Fibroblast of upper back skin (primary cell): ENCODE measurements around the gene SAMD8.
A peak's percentile ranks its signal among the peaks of the same experiment; 100 is the strongest.
"Not testable (repeated sequence)": the region's sequence is repeated elsewhere in the genome, so short reads cannot be mapped to it uniquely, and the experiment has no call there.

Experiments used
- DNase-seq: peaks from one replicate; pipeline ENCODE4 v3.0.0-alpha.2; 2013

Gene SAMD8

DNA sequence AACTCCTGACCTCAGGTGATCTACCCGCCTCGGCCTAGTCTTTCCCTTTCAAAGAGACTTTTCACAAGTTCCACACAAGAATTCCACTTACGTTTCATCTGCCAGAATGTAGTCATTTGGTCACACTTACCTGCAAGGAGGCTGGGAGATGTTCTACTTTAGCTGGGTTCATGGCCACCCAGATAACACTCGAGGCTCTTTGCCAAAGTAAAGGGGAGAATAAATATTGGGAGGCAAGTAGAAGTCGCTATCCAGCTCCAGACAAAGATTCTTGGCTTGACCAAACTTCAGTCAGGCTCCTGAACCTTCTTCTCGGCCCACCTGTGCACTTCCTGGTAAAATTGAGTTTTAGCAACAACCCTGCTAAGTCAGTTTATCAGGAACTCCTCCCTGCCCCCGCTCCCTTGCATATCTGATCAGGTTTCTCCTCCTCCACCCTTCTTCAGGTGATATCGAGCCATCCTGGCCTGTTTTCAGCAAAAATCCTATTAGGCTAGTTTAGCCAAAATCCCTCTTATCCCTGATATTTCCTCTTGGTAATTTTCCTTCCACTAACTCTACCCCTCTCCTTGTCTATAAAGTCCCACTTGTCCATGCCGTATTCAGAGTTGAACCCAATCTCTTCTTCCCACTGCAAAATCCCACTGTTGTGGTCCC is 25.1 kb upstream of the SAMD8 start:
- DNase-seq: no peak

DNA sequence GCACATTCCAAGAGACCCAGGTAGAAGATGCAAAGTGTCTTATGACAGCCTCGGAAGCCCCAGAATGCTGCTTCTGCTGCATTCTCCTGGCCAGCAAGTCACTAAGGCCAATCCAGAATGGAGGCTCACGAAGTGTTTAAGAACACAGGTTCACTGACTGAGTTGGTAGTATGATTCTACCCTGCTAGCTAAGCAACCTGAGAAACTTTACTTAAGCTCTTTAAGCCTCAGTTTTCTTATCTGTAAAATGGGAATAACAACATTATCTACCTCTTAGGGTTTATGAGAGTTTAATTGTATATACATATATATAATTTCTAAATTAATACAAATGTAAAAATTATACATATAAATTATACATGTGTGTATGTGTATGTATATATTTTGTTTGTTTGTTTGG is 22.8 kb upstream of the SAMD8 start:
- DNase-seq: no peak

DNA sequence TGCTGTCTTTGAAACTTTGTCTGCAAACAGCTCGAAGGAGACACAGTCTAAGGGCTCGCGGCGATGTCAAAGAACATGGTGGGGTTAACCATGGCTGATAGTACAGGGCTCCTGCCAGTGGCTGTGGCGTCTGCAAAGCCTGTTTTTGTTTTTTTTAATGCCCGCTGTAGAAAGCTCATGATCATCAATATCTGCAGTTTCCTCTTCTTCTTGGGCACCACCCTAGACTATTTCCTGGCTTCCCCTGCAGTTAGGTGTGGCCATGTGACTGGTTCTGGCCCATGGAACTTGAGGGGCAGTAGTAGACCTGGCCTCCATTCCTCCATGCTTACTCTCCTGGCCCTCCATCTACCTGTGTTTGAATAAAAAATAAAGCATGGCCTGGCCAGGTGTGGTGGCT is 21.8 kb upstream of the SAMD8 start:
- DNase-seq: no peak

DNA sequence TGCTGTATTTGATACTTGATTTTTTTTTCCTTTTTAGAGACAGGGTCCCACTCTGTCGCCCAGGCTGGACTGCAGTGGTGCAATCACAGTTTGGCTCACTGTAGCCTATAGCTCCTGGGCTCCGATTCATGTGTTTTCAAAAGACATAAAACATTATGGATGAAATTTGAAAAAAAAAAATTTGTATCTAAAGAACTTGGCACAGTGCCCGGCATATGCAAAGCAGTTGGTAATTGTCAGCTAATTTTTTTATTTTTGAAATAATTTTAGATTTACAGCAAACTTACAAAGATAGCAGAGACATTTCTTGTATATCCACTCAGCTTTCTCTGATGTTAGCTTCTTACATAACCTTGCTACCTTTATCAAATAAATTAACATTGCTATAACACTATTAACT is 20.3 kb upstream of the SAMD8 start:
- DNase-seq: no peak

DNA sequence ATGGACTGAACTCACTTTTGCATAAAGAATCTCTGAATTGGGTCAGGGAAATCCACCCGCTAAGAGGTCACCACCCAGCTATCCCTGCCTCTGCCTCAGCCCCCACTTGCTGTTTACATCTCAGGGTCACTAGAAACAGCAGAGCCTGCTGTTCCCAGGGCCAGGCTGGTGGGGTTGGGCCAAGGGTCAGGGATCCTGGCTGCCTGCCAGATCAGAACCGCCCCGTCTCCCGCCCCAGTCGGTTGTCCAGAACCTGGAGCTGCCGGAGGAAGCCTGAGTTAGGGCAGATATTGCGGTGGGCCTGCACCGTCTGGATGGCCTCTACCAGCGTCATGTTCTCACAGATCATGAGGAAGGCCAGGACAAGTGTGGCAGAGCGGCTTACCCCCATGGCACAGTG is 17.0 kb upstream of the SAMD8 start:
- DNase-seq: no peak

DNA sequence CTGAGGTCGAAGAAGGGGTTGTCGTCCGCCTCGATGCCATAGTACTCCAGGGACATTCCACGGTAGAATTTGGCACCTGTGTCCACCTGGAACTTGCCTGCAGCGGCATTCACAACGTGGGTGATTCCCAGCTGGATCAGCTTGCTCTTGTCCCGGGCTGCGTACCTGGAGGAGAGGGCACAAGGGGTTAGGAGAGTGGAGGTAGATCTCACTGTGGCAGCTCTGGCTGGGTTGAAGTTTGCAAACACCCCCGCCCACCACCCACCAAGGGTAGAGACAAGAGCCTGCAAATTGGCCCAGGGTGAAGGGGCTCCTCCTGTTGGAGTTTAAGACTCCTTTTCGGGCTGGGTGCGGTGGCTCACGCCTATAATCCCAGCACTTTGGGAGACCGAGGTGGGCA is 15.8 kb upstream of the SAMD8 start:
- DNase-seq: no peak

DNA sequence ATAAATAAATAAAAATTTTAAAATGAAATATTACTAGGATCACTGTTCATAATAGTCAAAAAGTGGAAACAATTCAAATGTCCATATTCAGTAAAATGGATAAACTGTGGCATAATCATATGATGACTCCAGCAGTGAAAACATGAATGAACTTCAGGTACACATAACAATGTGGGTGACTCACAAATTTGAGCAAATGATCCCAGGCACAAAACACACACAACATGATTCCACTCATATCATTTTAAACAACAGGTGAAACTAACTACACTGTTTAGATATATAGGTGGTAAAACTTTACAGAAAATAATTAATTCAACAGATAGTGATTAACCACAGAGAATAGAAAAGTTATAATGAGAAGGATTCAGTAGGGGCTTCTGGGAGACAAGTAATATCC is 14.7 kb upstream of the SAMD8 start:
- no peak for DNase-seq

DNA sequence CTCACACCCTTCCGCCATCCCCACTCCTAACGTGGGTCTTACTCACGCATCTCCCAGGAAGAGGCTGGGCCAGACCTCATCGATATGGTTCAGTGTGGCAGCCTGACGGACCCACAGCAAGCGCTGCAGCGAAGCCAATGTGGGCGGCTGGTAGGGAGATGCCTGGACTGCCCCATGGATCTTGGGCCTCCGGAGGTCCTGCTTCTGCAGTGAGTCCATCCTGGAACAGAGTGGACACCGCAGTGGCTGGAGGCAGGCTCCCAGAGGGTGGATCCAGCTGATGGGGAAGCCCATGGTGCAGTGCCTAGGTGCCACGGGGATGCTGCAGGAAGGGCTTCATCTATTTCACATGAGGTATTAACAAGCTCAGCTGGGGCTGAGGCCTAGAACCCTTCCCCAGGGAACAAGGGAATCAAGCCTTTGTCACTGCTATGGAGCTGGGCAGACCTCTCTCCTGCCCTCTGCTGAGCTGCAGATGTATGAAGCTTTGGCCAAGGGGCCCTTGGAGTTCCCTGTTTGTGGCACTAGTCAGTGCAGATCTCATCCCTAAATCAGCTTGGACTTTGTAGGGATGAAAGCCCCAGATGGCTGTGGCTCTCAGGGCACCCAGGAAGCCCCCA is 13.7 kb upstream of the SAMD8 start:
- peak; percentile 40 for DNase-seq

DNA sequence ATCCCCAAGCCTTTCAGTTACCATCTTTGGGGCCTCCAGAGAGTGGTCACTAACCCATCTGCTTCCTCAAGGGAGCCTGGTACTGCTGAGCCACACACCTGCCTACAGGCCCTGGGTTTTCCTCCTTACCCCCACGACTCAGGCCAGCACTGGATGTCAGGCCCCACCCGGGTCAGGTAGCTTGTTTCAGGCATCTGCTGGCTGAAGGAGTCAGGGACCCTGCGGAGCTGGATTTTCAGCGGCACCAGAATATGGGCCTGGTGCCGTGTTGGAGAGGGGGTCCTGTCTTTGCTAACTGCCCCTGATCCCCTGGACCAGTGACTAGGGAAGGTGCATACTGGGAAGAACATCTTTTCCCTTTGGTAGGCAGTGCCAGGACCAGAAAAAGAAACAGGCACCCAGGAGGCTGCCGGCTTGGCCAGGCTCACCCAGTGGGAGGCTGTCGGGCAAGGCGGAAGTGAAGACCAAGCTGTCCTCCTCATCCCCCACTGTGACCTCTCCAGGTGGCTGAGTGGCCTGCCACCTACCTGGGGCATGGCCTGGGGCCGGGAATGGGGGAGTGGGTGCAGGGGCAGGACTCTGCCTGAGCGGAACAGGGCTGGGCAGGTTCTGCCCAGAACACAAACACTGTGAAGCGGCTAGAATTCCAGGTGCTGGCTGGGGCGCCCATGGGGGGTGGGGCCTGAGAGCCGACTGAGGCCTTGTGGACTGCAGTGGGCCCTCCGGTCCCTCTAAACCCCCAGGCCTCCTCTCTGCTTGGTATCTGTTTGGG is 12.4 kb upstream of the SAMD8 start:
- DNase-seq: no peak

DNA sequence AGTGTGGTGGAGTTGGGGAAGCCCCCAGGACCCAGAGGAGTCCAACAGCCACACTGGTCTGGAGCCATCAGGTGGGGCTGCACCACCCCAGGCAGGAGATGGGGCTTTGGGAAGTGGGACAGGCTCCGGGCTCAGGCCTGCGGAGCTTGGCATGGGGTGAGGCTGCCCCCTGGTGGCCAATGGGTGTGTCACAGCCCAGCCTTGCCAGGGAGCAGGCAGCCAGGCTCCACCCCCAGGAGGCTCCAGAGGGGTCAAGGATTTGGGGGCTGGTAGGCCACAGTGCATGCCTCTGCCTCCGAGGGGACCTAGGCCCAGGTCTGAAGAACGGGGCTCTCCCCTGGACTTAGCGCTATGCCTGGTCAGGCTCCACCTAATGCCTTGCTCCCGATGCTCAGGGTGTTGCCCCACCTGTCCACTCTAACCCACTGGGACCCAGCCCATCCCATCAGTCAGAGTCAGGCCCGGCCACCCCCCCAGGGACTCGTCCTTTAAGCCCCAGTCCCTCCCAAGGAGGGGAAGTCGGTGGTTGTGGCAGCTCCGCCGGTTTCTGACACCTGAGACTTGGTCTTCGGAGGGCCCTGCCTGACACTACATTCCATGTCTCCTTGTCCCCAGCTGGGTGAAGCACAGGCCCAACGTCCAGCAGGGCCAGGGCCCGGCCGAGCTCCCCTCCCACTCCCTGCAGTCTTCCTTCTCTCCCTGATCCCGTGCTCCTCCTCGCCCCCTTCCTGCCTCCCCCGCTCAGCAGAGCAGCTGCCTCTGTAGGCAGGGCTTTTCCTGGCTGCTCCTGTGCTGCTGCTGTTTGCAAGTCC is 11.3 kb upstream of the SAMD8 start:
- peak; percentile 55 for DNase-seq

DNA sequence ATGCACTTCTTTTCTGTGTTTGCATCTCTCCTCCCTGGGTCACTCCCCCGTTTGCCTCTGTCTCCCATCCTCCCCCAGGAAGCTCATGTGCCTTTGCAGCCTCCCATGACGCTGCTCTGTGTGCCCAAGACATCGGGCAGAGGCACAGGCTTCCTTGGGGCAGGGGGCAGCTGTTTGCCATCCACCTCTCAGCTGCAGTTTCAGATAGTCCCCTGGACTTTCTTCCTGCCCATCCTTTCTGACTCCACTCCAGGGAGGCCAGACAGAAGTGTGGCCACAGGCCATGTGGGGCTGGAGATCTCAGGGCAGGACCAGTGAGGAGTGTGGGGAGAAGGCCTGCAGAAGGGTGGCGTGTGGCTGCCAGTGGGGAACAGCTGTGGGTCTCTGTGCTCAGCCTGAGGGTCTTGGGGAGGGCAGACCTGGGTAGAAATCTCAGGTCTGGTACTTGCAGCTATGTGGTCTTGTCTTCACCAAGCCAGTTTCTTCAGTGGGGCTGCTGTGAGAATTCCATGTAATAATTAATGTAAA is 10.6 kb upstream of the SAMD8 start:
- no peak for DNase-seq

DNA sequence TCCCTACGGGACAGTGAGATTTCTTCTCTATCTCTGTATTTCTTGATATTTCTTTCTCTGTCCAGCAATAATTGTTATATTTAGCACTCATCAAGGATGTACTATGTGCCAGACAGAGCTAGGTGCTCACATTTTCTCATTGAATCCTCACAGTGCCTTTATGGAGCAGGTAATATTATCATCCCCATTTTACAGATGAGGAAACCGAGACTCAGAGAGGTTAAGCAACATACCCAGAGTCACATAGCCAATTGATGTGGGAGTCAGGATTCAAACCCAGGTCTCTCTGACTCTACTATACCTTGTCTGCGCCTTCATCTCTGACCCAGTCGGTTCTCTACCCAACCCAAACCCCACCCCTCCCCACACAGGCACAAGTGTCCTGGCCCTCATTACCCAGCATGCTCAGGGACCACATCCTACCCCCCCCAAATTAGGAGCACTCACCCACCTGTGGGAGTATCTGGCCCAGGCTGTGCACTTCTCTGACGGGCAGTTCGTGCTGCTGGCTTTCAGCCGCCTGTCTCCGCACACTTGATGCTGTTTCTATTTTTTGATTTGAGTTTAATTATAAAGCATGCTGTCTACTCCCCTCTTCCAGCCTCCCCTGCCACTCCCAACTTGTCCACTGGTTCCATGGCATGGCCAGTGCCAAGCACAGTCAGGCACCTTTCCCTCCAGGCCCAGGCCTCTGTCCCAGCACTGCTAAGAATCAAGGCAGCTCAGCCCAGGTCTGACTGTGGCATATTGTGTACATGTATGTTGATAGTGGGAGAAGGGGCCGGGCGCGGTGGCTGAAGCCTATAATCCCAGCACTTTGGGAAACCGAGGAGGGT is 9.8 kb upstream of the SAMD8 start:
- DNase-seq: no peak

DNA sequence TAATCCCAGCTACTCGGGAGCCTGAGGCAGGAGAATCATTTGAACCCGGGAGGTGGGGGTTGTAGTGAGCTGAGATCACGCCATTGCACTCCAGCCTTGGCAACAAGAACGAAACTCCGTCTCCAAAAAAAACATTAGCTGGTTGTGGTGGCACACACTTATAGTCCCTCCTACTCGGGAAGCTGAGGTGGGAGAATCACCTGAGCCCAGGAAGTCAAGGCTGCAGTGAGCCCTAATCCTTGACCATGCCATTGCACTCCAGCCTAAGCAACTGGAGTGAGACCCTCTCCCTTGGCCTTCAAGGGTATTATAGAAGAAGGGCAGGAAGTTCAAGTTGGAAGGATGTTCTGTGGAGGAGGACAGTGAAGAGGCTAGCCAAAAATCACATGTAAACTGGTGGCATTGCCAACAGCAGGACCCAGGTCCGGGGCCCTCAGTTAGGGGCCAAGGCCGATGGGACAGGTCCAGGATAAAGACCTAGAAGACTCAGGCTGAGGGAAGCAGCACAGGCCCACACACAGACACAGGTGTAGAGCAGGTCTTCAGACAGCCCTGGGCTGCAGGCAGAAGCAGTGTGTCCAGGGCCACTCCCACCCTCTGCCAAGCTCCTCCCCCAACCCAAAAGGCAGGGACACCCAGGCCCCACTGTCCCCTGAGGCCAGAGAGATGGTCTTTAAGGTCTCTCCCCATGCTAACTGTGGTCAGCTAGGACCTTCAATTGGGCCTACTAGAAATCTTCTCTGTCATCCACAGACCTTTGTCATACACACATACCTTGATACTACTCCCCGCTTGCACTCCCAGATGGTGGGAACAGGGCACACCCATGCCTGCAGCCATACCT is 8.4 kb upstream of the SAMD8 start:
- DNase-seq: no peak

DNA sequence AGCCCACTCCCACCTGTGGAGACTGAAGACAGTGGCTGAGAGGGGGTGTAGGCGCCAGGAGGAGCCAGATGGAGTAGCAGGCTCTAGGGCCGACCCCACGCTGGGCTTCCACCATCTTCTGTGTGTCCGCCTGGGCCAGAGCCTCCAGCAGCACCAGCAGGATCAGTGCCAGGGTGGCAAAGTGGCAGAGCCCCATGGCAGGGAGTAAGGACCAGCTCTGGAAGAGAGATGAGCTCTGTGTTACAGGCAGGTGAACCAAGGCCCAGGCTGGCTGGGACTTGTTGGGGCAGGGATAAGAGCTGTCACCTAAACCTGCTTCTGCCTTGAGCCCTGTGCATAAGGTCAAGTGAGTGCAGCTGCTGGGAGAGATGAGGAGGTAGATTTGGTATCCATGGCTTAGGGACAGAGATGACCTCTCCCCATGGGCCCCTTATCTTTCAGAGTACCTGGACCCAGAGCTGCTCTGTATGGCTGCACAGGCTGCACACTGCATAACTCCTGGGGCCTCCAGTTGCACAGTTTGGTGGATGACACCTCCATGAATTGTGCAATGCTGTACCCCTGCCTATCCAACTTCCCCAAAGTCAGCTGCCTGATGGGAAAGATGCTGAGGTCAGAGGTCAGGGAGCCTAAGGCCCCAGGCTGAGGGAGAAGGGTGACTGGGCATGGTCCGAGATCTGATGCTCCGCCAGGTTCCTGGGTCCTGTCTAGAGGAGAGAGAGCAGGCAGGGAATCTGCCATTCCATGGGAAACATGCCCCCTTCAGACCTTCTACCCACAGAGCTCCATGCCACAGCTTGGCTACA is 7.4 kb upstream of the SAMD8 start:
- DNase-seq: no peak

DNA sequence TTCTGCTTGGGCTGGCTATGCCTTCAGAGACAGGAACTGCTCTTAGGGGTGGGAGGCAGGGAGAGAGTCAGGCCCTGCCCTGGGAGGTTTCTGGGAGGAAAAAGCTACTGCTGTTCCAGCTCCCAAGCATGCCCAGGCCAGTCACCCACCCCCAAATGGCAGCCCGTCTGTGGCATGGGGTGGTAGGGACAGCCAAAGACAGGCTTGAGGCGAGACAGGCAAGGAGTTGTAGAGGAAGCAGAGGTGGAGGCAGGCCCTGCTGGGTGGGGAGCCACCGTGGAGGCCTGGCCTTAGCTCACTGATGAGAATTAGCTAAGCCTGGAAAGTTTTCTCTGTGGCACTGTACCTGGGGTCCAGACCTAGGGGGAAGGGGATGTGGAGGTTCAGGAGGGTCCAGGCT is 6.6 kb upstream of the SAMD8 start:
- no peak for DNase-seq

DNA sequence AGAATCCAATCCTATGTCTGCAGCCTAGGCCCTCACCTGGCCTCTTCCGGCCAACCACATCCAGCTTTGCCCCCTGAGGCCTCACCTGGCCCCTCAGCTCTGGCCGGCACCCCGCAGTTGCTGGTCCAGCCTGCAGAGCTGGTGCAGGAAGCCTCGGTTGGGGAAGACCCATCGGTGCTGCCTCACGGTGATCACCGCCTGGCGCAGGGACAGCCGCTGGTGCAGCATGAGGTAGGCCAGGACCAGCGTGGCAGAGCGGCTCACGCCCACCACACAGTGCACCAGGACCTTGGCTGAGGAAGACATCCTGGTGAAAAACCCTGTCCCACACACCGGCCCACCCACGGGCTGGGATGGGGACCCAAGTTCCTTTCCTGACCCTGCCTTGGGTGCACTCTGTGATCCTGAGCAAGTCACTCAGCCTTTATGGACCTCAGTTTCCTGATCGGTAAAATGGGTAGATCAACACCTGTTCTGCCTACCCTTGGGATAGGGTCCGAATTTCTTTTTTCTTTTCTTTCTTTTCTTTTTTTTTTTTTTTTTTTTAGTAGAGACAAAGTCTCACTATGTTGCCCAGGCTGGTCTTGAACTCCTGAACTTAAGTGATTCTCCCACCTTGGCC is 5.8 kb upstream of the SAMD8 start:
- no peak for DNase-seq

DNA sequence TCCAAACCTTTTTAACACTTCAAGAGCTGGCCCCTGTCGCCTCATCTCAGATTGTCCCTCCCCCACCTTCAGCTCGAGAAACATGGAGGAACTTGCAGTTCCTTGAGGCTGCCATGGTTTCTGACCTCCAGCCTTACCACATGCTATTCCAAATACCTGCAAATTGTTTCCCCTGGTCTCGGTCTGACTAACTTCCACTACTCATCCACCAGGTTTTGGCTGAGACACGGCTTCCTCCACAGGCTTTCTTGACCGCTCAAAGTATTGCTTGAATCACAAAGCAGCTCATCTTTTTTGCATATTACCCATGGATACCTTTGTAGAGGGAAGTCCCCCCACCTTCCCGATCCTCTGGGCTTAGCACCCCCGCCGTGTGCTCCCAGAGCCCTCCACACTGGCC is 5.2 kb upstream of the SAMD8 start:
- DNase-seq: no peak

DNA sequence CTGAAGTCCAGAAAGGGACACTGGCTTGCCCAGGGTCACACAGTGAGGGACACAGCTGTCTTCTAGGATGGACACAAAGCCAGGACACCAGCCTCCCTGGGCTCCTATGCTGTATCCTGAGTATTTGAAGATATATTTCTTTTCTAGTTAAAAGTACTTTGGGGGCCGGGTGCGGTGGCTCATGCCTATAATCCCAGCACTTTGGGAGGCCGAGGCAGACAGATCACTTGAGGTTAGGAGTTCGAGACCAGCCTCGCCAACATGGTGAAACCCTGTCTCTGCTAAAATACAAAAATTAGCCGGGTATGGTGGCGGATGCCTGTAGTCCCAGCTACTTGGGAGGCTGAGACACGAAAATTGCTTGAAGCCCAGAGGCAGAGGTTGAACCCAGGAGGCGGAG is 4.6 kb upstream of the SAMD8 start:
- DNase-seq: not testable (repeated sequence)

DNA sequence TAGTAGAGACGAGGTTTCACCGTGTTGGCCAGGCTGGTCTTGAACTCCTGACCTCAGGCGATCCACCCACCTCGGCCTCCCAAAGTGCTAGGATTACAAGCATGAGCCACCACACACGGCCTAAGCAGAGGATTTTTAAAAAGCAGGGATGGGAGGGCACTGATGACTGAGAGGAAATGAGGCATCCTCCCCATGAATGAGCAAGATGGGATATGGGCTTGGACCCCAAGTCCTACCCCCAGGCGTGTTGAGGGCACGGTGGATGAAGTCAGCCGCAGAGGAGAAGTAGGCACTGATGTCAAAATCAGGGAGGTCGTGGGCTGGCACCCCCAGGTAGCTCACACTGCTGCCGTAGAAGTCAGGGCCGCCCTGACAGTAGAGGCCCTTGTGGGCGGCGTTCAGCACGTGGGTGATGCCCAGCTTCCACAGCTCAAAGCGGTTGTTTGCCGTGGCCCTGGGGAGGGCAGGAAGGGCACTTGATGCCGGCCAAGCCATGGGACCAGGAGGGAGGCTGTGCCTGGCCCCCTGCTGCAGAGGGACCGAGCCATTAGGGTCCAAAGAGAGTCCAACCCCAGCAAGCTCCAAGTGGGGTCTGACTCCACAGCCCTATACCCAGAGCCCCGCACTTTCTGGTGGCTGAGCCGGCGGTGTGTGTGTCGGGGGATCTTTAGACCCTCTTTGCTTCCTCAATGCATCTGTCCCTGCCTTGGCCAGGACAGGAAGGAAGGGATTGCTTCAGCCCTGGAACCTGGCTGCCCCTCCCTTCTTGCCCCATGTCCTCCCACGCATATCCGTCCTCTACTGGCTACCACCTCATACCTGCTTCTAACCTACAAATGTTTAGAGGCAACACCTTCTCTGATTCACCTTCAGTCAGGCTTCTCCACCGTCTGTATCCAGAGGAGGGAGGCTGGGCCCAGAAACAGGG is 3.4 kb upstream of the SAMD8 start:
- no peak for DNase-seq
